H1 (cell line): ENCODE data around the gene GPNMB. TPM values are rescaled to one million over a fixed set of nuclear protein-coding genes. Genes with fewer than 3 reads are reported as not detected.
A peak's percentile ranks its signal among the peaks of the same experiment; 100 is the strongest.

ENCODE experiments used
- CTCF ChIA-PET: fragments of 300-600 bp; sonication (Branson Sonifier 250); formaldehyde crosslinking; loops from one replicate; lab custom pipeline; 2021; ENCODE audit not compliant: partially characterized antibody; lab: Charles Lee
- POLR2A ChIA-PET: fragments of 300-600 bp; sonication (Branson Sonifier 250); formaldehyde crosslinking; loops from one replicate; lab custom pipeline; 2021; ENCODE audit warnings: inconsistent platforms; ENCODE audit not compliant: partially characterized antibody; lab: Charles Lee
- DNase-seq, 2 experiments: peaks; one replicate each; pipeline versions ENCODE4 v3.0.0 to v3.0.0-alpha.2; 2010 to 2022; ENCODE audit warnings: low spot score in 2 of 2, low read depth in 1 of 2, mixed read lengths in 1 of 2
- FAIRE-seq: peaks from 2 replicates; lab custom pipeline; 2011; peaks lifted over from hg19 to GRCh38; lab: Jason Lieb, UNC
- H2AFZ ChIP-seq: 2 replicates; pipeline ENCODE4 v1.8.1; 2012; ENCODE audit warnings: low read length, inconsistent platforms
- H2AK5ac ChIP-seq: 2 replicates; pipeline ENCODE4 v1.6.1; 2013; ENCODE audit warnings: low read depth, low read length
- H2BK120ac ChIP-seq: replicated peaks from 2 replicates; pipeline ENCODE3; 2013; ENCODE audit warnings: low read depth, low read length, inconsistent platforms
- H2BK12ac ChIP-seq: 2 replicates; pipeline ENCODE4 v1.6.1; 2013; ENCODE audit warnings: low read depth, low read length
- H2BK15ac ChIP-seq: 2 replicates; pipeline ENCODE4 v1.6.1; 2013; ENCODE audit warnings: low read length
- H2BK20ac ChIP-seq: 2 replicates; pipeline ENCODE4 v1.6.1; 2013; ENCODE audit warnings: low read length
- H2BK5ac ChIP-seq: 2 replicates; pipeline ENCODE4 v1.6.1; 2013; ENCODE audit warnings: low read depth, low read length
- H3K14ac ChIP-seq: 2 replicates; pipeline ENCODE4 v1.6.1; 2013; ENCODE audit warnings: inconsistent platforms; ENCODE audit not compliant: insufficient read length
- H3K18ac ChIP-seq: 2 replicates; pipeline ENCODE4 v1.6.1; 2013; ENCODE audit warnings: low read length; ENCODE audit errors: extremely low read depth
- H3K23ac ChIP-seq: 2 replicates; pipeline ENCODE4 v1.6.1; 2013; ENCODE audit warnings: inconsistent platforms; ENCODE audit not compliant: insufficient read length
- H3K23me2 ChIP-seq: 2 replicates; pipeline ENCODE4 v1.6.1; 2013; ENCODE audit warnings: low read depth, low read length
- H3K27ac ChIP-seq: 2 replicates; pipeline ENCODE4 v1.6.1; 2011; ENCODE audit warnings: low read depth, low read length, inconsistent platforms
- H3K27me3 ChIP-seq, 4 experiments: replicated peaks in 1 of 4; 1 replicate in 1 of 4; 2 replicates in 3 of 4; pipeline versions ENCODE4 v1.6.1 to v1.8.1; 2011 to 2013; ENCODE audit warnings: low read length in 3 of 4, mild to moderate bottlenecking in 3 of 4, inconsistent platforms in 2 of 4, mixed read lengths in 2 of 4, moderate library complexity in 1 of 4; ENCODE audit not compliant: control insufficient read depth in 3 of 4, insufficient read depth in 3 of 4; ENCODE audit errors: extremely low read depth in 1 of 4
- H3K36me3 ChIP-seq, 4 experiments: 2 replicates each; pipeline versions ENCODE4 v1.6.1 to v1.8.1; 2011 to 2013; ENCODE audit warnings: mild to moderate bottlenecking in 4 of 4, low read length in 3 of 4, moderate library complexity in 2 of 4, control low read depth in 1 of 4, inconsistent platforms in 1 of 4; ENCODE audit not compliant: insufficient read depth in 4 of 4, control insufficient read depth in 2 of 4
- H3K4ac ChIP-seq: replicated peaks from 2 replicates; pipeline ENCODE3; 2013; ENCODE audit warnings: low read length, low read depth, mixed read lengths, inconsistent platforms; ENCODE audit not compliant: insufficient read length
- H3K4me1 ChIP-seq, 4 experiments: replicated peaks in 1 of 4; 1 replicate in 1 of 4; 2 replicates in 3 of 4; pipeline versions ENCODE4 v1.6.1 to v1.8.1; 2011 to 2013; ENCODE audit warnings: low read length in 3 of 4, inconsistent platforms in 2 of 4, mixed read lengths in 1 of 4; ENCODE audit not compliant: insufficient read depth in 4 of 4, control insufficient read depth in 3 of 4
- H3K4me2 ChIP-seq, 2 experiments: 2 replicates each; pipeline versions ENCODE4 v1.6.1 to v1.8.1; 2011 to 2013; ENCODE audit warnings: low read depth in 2 of 2, low read length in 2 of 2, control low read depth in 1 of 2, inconsistent platforms in 1 of 2, mild to moderate bottlenecking in 1 of 2; ENCODE audit not compliant: insufficient read depth in 1 of 2
- H3K4me3 ChIP-seq, 4 experiments: fragments of 200-600, 300-600 bp in 1 of 4; sonication (generic), shearing (Covaris generic), sonication (Bioruptor Twin) in 1 of 4; 2 replicates each; pipeline versions ENCODE4 v1.5.1 to v1.8.1; 2011 to 2016; ENCODE audit warnings: low read length in 4 of 4, low read depth in 3 of 4, control low read depth in 2 of 4, inconsistent platforms in 2 of 4, mild to moderate bottlenecking in 2 of 4, mixed read lengths in 1 of 4, moderate library complexity in 1 of 4; ENCODE audit not compliant: insufficient read depth in 2 of 4; ENCODE audit errors: extremely low read depth in 1 of 4
- H3K56ac ChIP-seq: replicated peaks from 2 replicates; pipeline ENCODE3; 2013; ENCODE audit warnings: low read depth, mild to moderate bottlenecking, mixed read lengths, low read length, inconsistent platforms; ENCODE audit not compliant: insufficient read length
- H3K79me1 ChIP-seq: 2 replicates; pipeline ENCODE4 v1.6.1; 2013; ENCODE audit warnings: low read depth, low read length, control low read depth
- H3K79me2 ChIP-seq, 2 experiments: 2 replicates each; pipeline versions ENCODE4 v1.6.1 to v1.8.1; 2012 to 2013; ENCODE audit warnings: low read length in 2 of 2, mild to moderate bottlenecking in 2 of 2, inconsistent platforms in 1 of 2; ENCODE audit not compliant: insufficient read depth in 2 of 2, control insufficient read depth in 1 of 2
- H3K9ac ChIP-seq, 4 experiments: replicated peaks in 1 of 4; 1 replicate in 1 of 4; 2 replicates in 3 of 4; pipeline versions ENCODE4 v1.6.1 to v1.8.1; 2011 to 2013; ENCODE audit warnings: low read depth in 3 of 4, low read length in 3 of 4, control low read depth in 2 of 4, mild to moderate bottlenecking in 2 of 4, moderate library complexity in 2 of 4, inconsistent platforms in 1 of 4; ENCODE audit errors: extremely low read depth in 1 of 4
- H3K9me3 ChIP-seq, 2 experiments: 2 replicates each; pipeline versions ENCODE4 v1.6.1 to v1.8.1; 2012 to 2013; ENCODE audit warnings: mild to moderate bottlenecking in 2 of 2, moderate library complexity in 2 of 2, control low read depth in 1 of 2, inconsistent platforms in 1 of 2, low read depth in 1 of 2, low read length in 1 of 2, mixed read lengths in 1 of 2; ENCODE audit not compliant: insufficient read depth in 2 of 2
- H4K20me1 ChIP-seq, 2 experiments: replicated peaks in 1 of 2; 2 replicates each; pipeline versions ENCODE3 to v1.8.1; 2011 to 2013; ENCODE audit warnings: inconsistent platforms in 2 of 2, low read length in 2 of 2, mild to moderate bottlenecking in 1 of 2; ENCODE audit not compliant: insufficient read depth in 2 of 2, control insufficient read depth in 1 of 2
- H4K5ac ChIP-seq: 2 replicates; pipeline ENCODE4 v1.6.1; 2013; ENCODE audit warnings: low read length, low read depth, mixed read lengths, inconsistent platforms; ENCODE audit not compliant: insufficient read length
- H4K8ac ChIP-seq: 2 replicates; pipeline ENCODE4 v1.8.0; 2013; ENCODE audit warnings: mild to moderate bottlenecking, moderate library complexity, low read length, inconsistent platforms; ENCODE audit not compliant: insufficient read depth; ENCODE audit errors: extremely low read depth
- H4K91ac ChIP-seq: replicated peaks from 2 replicates; pipeline ENCODE3; 2013; ENCODE audit warnings: low read length, mixed read lengths, inconsistent platforms; ENCODE audit not compliant: insufficient read length
- KDM5A ChIP-seq: fragments of 200-600 bp; IDR thresholded peaks from 2 replicates; pipeline ENCODE4 v1.7.1; 2012; ENCODE audit warnings: mild to moderate bottlenecking, low read length, inconsistent platforms, mixed read lengths
- NRF1 ChIP-seq: IDR thresholded peaks from 2 replicates; pipeline ENCODE4 v1.6.1; 2011; ENCODE audit warnings: mild to moderate bottlenecking, low read depth, low read length, improper control_type of control experiment
- TBP ChIP-seq: IDR thresholded peaks from 2 replicates; pipeline ENCODE4 v1.6.1; 2011; ENCODE audit warnings: low read depth, low read length, improper control_type of control experiment
- WGBS, 2 experiments: shearing (Covaris generic) in 1 of 2; methylation state at CpG; one replicate each; pipeline versions ENCODE4 v1.1.6 to v1.1.7; 2013 to 2015; ENCODE audit warnings: low lambda C conversion rate in 2 of 2, mixed read lengths in 2 of 2, inconsistent platforms in 1 of 2, low coverage in 1 of 2, missing lambda C conversion rate in 1 of 2; ENCODE audit not compliant: insufficient replicate concordance in 2 of 2, insufficient coverage in 1 of 2, insufficient read length in 1 of 2; ENCODE audit errors: extremely low coverage in 1 of 2, missing lambda C conversion rate in 1 of 2; 5-methylcytosine and 5-hydroxymethylcytosine counted together
- polyA plus RNA-seq, 7 experiments: library from polyadenylated mRNA; depleted of rRNA in 3 of 7; stranded (reverse) in 5 of 7; unstranded in 2 of 7; fragments of >200 nt in 5 of 7; fragments of 200-250 nt in 2 of 7; gene quantifications; 1 replicate in 5 of 7; 2 replicates in 1 of 7; 4 replicates in 1 of 7; pipeline versions ENCODE4 v1.2.1 to v1.2.3, GENCODE V29; 2011 to 2013; ENCODE audit warnings: missing spikeins in 2 of 7, mixed read lengths in 2 of 7
- total RNA-seq: library from RNA; stranded (reverse); fragmentation: NEBNext Ultra II Directional; extraction: Animal tissue kit (Norgen Biotek cat#: 25700); gene quantifications from 2 replicates; pipeline ENCODE4 v1.2.1, GENCODE V29; 2021

Gene GPNMB
- total and polyA plus RNA-seq, 2 of the 8 experiments (the other 6 are each of a cell fraction or from before 2014, with no cell fraction given), result 1.1 to 1.4 TPM

DNA sequence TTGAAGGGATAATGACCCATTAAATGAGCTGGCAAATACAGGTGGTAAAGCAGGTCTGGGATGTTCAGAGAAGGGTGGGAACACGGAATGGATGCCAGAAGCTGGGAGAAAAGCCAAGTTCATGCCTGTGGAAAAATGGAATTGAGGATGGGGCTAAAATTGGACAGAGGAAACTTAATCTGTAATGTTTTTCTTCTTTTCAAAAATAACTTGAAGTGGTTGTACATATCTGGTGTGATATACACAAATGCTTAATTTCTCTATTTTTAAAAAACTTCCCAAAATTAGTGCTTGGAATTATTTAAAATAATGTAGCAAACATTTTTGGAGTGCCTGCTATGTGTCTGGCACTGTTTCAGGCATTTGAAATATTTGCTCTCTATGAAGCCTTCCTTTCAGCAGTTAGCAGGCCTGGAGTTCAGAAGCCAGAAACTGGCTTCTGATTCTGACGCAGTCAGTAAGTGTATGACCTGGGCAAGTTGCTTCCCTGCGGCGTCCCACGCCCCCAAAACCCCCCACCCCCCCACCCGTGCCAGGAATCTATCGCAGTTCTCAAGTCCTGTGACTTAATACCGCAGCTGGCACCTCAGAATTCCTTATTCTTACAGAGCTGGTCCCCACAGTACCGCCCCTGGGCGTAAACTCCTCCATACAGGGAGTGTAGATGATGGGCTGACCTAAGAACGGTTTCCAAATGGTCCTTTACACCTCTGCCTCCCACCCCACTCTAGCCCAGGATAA is 51.7 kb downstream of the GPNMB start:
- Histone ChIP-seq H3K79me1 (peaks cover 13% of the 10 kb centered on the region; the same call in 1 of the 2 replicates), H3K9ac (no peak overlapping the region), H3K23me2 (peaks cover 4% of the 10 kb centered on the region; the same call in 1 of the 2 replicates), H3K36me3 (peaks cover 4 to 12% (median 6%) of the 10 kb centered on the region in 4 experiments; a peak in 6 of 8 replicates), H4K8ac (no peak overlapping the region), H3K4me3 (peak overlapping the region in 3 of 4 experiments; percentile 94 to 98 (median 95); a peak in 5 of 8 replicates), H3K27me3 (no peaks in the 10 kb centered on the region; a peak in 1 of 7 replicates), H3K9me3 (no peaks in the 10 kb centered on the region), H4K20me1 (peaks cover 0 to 2% of the 10 kb centered on the region in 2 experiments), H3K23ac (no peak overlapping the region), H3K4ac (no peak overlapping the region), H2BK15ac (0 out of 2 replicates have a peak overlapping the region, but pooled peaks have one; percentile 13), H3K4me2 (peak overlapping the region; percentile 59 to 89; a peak in 2 of 4 replicates), H3K14ac (no peak overlapping the region), H4K91ac (no peak overlapping the region), H3K4me1 (peaks cover 0 to 4% (median 2%) of the 10 kb centered on the region in 4 experiments; a peak in 3 of 7 replicates), H3K56ac (no peak overlapping the region), H3K79me2 (peaks cover 9 to 30% of the 10 kb centered on the region in 2 experiments), H2BK120ac (no peak overlapping the region), H2BK5ac (no peak overlapping the region), H3K27ac (no peak overlapping the region), H2AK5ac (no peak overlapping the region), H4K5ac (peak overlapping the region; percentile 33), H3K18ac (no peak overlapping the region; the same call in 1 of the 2 replicates), H2BK12ac (no peak overlapping the region), H2AFZ (peak overlapping the region; percentile 98; the same call in 1 of the 2 replicates), H2BK20ac (no peak overlapping the region)
- DNase-seq (no peak), FAIRE-seq (no peak)
- 92% methylated on average over 7 of the region's 11 CpGs; no CpG with 5 or more reads in 1 of the 2 experiments for WGBS, 2 experiments
- CTCF ChIA-PET, result interaction anchor here (0.9 to 1.8 kb wide), 7 partner anchors 16 to 25 kb away, joined by 3 to 8 read pairs (median 6); no protein-coding TSS in a partner anchor
- TF ChIP-seq TBP, result no peak
- no peak for TF ChIP-seq KDM5A
- no peak for TF ChIP-seq NRF1
- POLR2A ChIA-PET, result interaction anchor here (0.6 to 2.7 kb wide), 11 partner anchors 9 to 242 kb away, joined by 3 to 9 read pairs (median 3); no protein-coding TSS in a partner anchor
